K562 (cell line): ENCODE results near the gene EBI3. TPM values are rescaled to one million over a fixed set of nuclear protein-coding genes. Genes with fewer than 3 reads are reported as not detected.
A peak's percentile ranks its signal among the peaks of the same experiment; 100 is the strongest.

Experiments used
- ARID3B ChIP-seq: fragments of 250-450 bp; sonication (Bioruptor Pico); IDR thresholded peaks from 2 replicates; pipeline ENCODE4 v1.4.0; 2020; ENCODE audit warnings: borderline replicate concordance
- ATF2 ChIP-seq: sonication (generic); formaldehyde crosslinking; IDR thresholded peaks from 2 replicates; pipeline ENCODE4 v1.8.1; 2022; ENCODE audit warnings: missing genetic modification reagents
- BACH1 ChIP-seq: fragments of 200-800 bp; sonication (Bioruptor generic); IDR thresholded peaks from 2 replicates; pipeline ENCODE4 v1.6.1; 2016; ENCODE audit warnings: missing genetic modification characterization, missing compliant biosample characterization
- COPS2 ChIP-seq: fragments of 450-650 bp; conservative IDR thresholded peaks from 2 replicates; pipeline ENCODE4 v1.6.1; 2016; ENCODE audit warnings: mild to moderate bottlenecking, moderate library complexity
- ERF ChIP-seq: fragments of 450-650 bp; formaldehyde crosslinking; IDR thresholded peaks from 2 replicates; pipeline ENCODE4 v1.4.0; 2020; ENCODE audit warnings: mild to moderate bottlenecking, mixed read lengths
- FIP1L1 ChIP-seq: fragments of 200-400 bp; formaldehyde crosslinking; IDR thresholded peaks from 2 replicates; pipeline ENCODE4 v1.6.1; 2018; ENCODE audit warnings: mild to moderate bottlenecking, low read depth, low read length; ENCODE audit not compliant: poor library complexity, severe bottlenecking
- ILK ChIP-seq: fragments of 450-650 bp; IDR thresholded peaks from 2 replicates; pipeline ENCODE4 v1.6.1; 2016; ENCODE audit warnings: missing genetic modification characterization, low read depth, mild to moderate bottlenecking, missing compliant biosample characterization, moderate library complexity, borderline replicate concordance
- PATZ1 ChIP-seq: fragments of 250-450 bp; sonication (Bioruptor Pico); IDR thresholded peaks from 2 replicates; pipeline ENCODE4 v1.5.0; 2020; ENCODE audit warnings: mild to moderate bottlenecking, borderline replicate concordance
- RAD51 ChIP-seq: fragments of 450-650 bp; IDR thresholded peaks from 2 replicates; pipeline ENCODE4 v1.7.1; 2016; ENCODE audit warnings: low read depth, mild to moderate bottlenecking, borderline replicate concordance
- ZBTB7A ChIP-seq: IDR thresholded peaks from 2 replicates; pipeline ENCODE4 v1.6.1; 2011; ENCODE audit warnings: low read depth, mild to moderate bottlenecking, low read length, moderate library complexity, borderline replicate concordance; ENCODE audit not compliant: control insufficient read depth
- ZEB2 ChIP-seq: fragments of 450-650 bp; IDR thresholded peaks from 2 replicates; pipeline ENCODE4 v1.6.1; 2016
- polyA plus RNA-seq, 8 experiments: library from polyadenylated mRNA; depleted of rRNA in 4 of 8; stranded (reverse) in 5 of 8; unstranded in 3 of 8; fragments of >200 nt; fragmentation: Nextera tagmentation in 2 of 8; fragmentation: Illumina TruSeq in 1 of 8; extraction: Ambion mirVana in 2 of 8; extraction: Trizol in 1 of 8; gene quantifications; 2 replicates each; pipeline versions ENCODE4 v1.2.1 to v1.2.3, GENCODE V29; 2011 to 2014; ENCODE audit warnings: inconsistent platforms in 1 of 8, missing spikeins in 1 of 8
- total RNA-seq, 7 experiments: library from RNA; depleted of rRNA in 6 of 7; stranded (reverse); fragments of >200 nt in 6 of 7; fragmentation: Illumina TruSeq in 2 of 7; extraction: Trizol in 2 of 7; gene quantifications; 2 replicates each; pipeline versions ENCODE4 v1.2.1 to v1.2.3, GENCODE V29; 2011 to 2021; ENCODE audit warnings: low replicate concordance in 1 of 7
- TF ChIP-seq, protein P1 (sequence below), 2 experiments: fragments of 450-650 bp; IDR thresholded peaks; 2 replicates each; pipeline ENCODE4 v1.6.1; 2016; ENCODE audit warnings: mild to moderate bottlenecking in 2 of 2, borderline replicate concordance in 1 of 2, low read depth in 1 of 2, moderate library complexity in 1 of 2

The EBI3 gene
- total and polyA plus RNA-seq, 9 of the 15 experiments (the other 6 are each of a cell fraction or from before 2014, with no cell fraction given), result 0.08 to 0.35 (median 0.22) TPM; not detected in 6

GRCh38 chr19:4197625-4198466 is 31.5 kb upstream of the EBI3 start (continued):
- TF ChIP-seq, protein P1, sequence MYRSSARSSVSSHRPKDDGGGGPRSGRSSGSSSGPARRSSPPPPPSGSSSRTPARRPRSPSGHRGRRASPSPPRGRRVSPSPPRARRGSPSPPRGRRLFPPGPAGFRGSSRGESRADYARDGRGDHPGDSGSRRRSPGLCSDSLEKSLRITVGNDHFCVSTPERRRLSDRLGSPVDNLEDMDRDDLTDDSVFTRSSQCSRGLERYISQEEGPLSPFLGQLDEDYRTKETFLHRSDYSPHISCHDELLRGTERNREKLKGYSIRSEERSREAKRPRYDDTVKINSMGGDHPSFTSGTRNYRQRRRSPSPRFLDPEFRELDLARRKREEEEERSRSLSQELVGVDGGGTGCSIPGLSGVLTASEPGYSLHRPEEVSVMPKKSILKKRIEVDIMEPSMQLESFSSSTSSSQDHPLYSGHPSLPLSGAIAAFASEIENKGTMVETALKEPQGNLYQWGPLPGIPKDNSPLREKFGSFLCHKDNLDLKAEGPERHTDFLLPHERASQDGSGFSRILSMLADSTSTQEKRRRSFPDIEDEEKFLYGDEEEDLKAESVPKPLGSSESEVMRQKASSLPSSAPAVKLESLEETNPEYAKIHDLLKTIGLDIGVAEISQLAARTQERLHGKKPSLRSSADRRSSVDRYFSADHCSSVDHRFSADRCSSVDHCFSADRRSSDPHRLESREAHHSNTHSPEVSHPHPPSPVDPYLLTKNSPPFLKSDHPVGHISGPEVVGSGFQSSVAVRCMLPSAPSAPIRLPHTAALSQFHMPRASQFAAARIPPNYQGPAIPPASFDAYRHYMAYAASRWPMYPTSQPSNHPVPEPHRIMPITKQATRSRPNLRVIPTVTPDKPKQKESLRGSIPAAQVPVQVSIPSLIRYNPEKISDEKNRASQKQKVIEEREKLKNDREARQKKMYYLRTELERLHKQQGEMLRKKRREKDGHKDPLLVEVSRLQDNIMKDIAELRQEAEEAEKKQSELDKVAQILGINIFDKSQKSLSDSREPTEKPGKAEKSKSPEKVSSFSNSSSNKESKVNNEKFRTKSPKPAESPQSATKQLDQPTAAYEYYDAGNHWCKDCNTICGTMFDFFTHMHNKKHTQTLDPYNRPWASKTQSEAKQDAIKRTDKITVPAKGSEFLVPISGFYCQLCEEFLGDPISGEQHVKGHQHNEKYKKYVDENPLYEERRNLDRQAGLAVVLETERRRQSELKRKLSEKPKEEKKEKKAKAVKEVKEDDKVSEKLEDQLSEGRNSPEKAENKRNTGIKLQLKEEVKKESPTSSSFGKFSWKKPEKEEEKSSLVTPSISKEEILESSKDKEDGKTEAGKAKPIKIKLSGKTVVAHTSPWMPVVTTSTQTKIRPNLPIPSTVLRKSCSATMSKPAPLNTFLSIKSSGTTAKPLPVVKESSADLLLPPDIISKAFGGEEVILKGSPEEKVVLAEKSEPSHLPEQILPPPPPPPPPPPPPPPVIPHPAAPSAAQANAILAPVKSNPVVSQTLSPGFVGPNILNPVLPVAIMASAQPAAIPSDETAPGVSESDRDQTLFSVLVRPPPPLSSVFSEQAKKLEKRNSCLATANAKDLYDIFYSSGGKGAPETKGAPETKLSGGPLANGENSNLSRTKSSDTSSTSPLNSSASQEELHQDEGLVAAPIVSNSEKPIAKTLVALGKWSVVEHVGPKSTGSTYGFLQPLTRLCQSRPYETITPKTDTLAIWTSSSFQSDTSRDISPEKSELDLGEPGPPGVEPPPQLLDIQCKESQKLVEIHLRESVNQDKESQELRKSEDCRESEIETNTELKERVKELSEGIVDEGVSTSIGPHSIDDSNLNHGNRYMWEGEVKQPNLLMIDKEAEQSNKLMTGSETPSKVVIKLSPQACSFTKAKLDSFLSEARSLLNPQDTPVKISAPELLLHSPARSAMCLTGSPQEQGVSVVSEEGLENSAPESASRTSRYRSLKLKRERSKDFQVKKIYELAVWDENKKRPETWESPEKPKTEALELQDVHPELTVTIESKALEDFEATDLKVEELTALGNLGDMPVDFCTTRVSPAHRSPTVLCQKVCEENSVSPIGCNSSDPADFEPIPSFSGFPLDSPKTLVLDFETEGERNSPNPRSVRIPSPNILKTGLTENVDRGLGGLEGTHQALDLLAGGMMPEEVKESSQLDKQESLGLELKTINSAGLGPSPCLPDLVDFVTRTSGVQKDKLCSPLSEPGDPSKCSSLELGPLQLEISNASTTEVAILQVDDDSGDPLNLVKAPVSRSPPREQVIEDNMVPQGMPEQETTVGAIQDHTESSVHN (IDR thresholded peaks at IDR 0.05; ENCODE audit: borderline replicate concordance in 1 of 2, low read depth in 1 of 2), result peak in 1 of 2 experiments; percentile 84; a peak in 2 of 4 replicates
- no peak for TF ChIP-seq ZEB2
- no peak for TF ChIP-seq FIP1L1
- TF ChIP-seq RAD51, result no peak
- no peak for TF ChIP-seq ATF2 (CRISPR knock-in tag)
- TF ChIP-seq ZBTB7A, result peak; percentile 7; the same call in 1 of the 2 replicates
- TF ChIP-seq COPS2, result no peak
- TF ChIP-seq BACH1 (tag), result no peak
- no peak for TF ChIP-seq PATZ1 (CRISPR knock-in tag)
- no peak for TF ChIP-seq ILK (tag)
- TF ChIP-seq ARID3B, result no peak
- no peak for TF ChIP-seq ERF
